Left renal pelvis (tissue), 4 donors: ENCODE data around the gene RABAC1. TPM values are rescaled to one million over a fixed set of nuclear protein-coding genes. Genes with fewer than 3 reads are reported as not detected.
"Not testable (repeated sequence)": the region's sequence is repeated elsewhere in the genome, so short reads cannot be mapped to it uniquely, and the experiment has no call there.

Experiments
- DNase-seq, 4 donors: peaks; one replicate each; pipeline ENCODE4 v3.0.0-alpha.2; 2013; ENCODE audit warnings: low read depth in 4 of 4, low spot score in 3 of 4
- polyA plus RNA-seq, 4 donors: library from polyadenylated mRNA; unstranded; fragments of 120-200 nt; gene quantifications; one replicate each; pipeline ENCODE4 v1.2.1, GENCODE V29; 2013; ENCODE audit not compliant: insufficient read length in 4 of 4

RABAC1 gene
- polyA plus RNA-seq, 4 donors = 58.5 to 87.5 (median 69.5) TPM

- DNase-seq = no peak
Observed at GRCh38 chr19:41918095-41918494, 41.0 kb downstream of the RABAC1 start.

GRCh38 chr19:41917676-41918075 is 41.4 kb downstream of the RABAC1 start:
- no peak for DNase-seq

- no peak for DNase-seq
Observed at GRCh38 chr19:41915776-41916414, 43.2 kb downstream of the RABAC1 start.

DNA sequence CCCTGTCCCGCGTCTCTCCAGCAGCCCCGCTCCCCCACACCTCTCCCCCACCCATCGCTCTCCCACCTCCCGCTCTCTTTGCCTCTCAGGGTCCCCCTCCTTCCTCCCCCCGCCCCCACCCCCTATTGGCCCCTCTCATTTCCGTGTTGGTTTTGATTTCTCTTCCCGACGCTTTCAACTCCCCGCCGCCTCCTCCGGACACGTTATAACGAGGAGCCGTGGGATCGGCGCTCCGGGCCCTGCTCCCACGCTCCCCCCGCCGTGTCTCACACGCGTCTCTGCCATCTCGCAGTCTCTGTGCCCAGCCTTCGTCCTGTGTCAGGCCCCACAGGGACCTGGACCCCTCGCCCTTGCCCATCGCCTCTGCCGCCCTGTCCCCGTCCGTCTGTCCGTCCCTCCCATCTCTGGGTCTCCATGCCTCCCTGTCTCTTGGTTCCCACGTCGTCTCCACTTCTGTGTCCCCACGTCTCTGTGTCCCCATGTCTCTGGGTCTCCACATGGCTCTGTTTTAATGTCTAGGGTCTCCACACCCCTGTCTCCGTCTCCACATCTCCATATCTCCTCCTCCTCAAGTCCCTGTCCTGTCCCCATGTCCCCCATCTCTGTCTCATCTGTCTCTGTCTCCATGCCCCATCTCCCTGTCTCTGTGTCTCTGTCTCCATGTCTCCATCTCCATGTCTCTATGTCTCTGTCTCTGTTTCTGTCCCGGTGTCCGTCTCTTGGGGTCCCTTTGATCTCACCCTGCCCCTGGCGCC is 43.9 kb downstream of the RABAC1 start:
- DNase-seq = no peak

DNA sequence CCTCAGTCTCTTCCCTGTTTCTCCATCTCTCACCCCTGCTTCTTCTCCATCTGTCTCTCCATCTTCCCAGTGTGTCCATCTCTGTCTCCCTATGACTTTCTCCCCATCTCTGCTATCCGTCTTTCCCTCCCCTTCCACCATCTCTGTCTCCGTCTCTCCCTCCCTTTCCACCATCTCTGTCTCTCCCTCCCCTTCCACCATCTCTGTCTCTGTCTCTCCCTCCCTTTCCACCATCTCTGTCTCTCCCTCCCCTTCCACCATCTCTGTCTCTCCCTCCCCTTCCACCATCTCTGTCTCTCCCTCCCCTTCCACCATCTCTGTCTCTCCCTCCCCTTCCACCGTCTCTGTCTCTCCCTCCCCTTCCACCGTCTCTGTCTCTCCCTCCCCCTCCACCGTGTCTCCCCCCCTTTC is 44.7 kb downstream of the RABAC1 start:
- not testable (repeated sequence) for DNase-seq

DNA sequence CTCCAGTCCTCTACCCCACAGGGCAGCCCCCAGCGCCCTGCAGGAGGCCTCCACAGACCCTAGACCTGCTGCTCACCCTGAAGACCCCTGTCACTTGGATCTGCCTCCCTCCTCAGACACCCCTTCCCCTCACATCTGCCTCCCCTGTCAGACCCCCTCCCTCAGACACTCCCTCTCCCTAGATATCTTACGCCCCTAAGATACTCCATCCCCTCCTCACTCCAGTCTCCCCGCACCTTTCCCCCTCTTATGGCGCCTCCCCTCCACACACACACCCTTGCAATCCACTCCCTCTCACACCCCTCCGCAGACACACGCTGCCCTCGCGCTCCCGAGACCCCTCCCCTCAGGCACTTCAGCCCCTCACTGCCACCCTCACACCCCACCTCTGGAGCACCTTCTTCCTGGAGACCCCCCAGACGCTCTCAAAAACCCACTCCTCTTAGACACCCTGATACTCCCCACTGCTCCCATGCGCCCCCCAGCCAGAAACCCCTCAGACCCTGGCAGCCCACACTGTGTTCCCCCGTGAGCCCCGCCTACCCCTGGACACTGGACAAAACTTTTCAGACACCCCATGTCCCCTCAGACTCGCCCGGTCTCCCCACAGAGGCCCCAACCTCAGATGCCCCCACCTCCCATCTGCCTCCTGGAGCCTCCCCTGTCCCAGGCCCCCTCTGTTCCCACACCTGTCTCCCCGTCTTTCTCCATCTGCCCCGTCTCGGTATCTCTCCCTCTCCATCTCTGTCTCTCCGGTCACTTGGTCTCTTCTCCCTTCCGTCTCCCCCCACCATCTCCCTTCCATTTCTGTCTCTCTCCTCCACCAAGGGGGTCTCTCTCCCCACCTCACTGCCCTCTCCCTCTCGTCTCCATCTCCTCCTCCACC is 45.3 kb downstream of the RABAC1 start:
- DNase-seq = no peak

GRCh38 chr19:41912899-41913537 is 46.1 kb downstream of the RABAC1 start:
- DNase-seq = no peak

- DNase-seq = no peak
Observed at GRCh38 chr19:41911889-41912731, 47.0 kb downstream of the RABAC1 start.

DNA sequence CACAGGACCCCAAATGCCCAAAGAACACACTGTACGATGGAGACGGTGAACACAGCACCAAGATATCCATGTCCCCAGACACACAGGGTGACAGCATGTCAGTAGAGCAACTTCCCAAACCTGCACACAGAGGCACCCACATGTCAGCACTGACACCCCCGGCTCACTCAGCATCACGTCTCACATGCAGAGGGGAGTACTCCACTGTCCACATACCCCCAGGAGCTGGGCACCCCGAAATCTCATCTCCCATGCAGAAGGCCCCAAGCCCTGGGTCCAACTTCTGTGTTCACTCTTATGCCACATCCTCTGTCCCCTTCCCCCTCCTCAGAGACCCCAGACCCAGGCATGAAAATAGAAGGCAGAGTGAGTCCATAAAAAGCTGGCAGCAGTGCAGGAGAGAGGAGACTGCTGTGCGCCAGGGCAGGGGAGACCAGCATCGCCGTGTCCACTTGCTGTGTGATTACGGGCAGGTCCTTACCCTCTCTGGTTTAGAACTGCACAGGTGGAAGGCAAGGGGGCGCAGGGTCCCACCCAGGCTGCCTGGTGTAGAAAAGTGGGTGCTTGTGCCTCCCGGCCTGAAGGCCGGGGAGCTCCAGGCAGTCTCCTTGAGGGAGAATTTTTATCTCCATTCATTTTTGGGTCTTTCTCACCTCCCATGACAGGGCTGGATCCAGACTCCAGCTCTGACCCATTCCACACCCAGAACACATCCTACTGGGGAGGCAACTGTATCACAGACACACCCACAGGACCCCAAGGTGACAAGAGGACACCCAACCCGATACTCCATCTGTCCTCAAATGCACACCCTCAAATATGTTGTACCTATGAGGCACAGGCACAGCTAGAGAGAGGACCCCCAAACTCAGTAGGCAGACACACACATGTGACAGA is 47.9 kb downstream of the RABAC1 start:
- DNase-seq = no peak

GRCh38 chr19:41910240-41910991 is 48.7 kb downstream of the RABAC1 start:
- no peak for DNase-seq

GRCh38 chr19:41909706-41910105 is 49.4 kb downstream of the RABAC1 start:
- no peak for DNase-seq

- DNase-seq = no peak
Observed at GRCh38 chr19:41908724-41909464, 50.2 kb downstream of the RABAC1 start.

DNA sequence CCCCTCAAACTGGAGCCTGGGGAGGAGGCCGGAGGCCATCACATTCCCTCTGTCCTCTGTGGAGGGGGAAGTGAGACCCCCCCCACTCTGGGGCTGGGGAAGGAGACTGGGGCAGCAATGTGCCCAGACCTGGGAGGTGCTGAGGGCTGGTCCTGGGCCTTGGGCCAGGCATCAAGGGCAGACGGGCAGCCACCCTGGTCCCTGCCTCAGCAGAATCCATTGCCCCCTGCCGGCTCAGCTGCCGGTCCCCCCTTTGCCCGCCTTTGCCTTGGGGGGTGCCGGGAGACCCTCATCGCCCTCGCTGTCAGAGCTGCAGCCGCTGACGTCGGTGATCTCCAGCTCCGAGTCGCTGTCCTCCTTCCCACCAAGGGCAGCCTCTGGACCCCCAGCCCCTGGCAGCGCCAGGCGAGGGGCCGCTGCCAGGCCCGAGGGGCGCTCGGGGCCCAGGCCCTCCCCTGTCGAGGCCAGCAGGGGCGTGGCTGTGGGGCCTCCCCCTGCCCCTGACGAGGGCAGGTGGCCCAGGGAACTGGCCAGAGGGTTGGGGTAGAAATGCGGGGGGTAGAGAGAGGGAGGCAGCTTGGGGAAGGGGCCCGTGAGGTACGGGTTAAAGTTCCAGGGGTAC is 51.0 kb downstream of the RABAC1 start:
- no peak for DNase-seq

- no peak for DNase-seq
Observed at GRCh38 chr19:41906916-41907680, 52.0 kb downstream of the RABAC1 start.
